NCI-H1930 (cell line): ENCODE results near the gene SP3.

ENCODE experiments used
- DNase-seq, 2 experiments: peaks; one replicate each; lab custom pipeline; 2025; lab: John Stamatoyannopoulos, UW

Gene SP3

GRCh38 chr2:173966274-173967098, 1.3 kb upstream of the SP3 start:
- no peak for DNase-seq

DNA sequence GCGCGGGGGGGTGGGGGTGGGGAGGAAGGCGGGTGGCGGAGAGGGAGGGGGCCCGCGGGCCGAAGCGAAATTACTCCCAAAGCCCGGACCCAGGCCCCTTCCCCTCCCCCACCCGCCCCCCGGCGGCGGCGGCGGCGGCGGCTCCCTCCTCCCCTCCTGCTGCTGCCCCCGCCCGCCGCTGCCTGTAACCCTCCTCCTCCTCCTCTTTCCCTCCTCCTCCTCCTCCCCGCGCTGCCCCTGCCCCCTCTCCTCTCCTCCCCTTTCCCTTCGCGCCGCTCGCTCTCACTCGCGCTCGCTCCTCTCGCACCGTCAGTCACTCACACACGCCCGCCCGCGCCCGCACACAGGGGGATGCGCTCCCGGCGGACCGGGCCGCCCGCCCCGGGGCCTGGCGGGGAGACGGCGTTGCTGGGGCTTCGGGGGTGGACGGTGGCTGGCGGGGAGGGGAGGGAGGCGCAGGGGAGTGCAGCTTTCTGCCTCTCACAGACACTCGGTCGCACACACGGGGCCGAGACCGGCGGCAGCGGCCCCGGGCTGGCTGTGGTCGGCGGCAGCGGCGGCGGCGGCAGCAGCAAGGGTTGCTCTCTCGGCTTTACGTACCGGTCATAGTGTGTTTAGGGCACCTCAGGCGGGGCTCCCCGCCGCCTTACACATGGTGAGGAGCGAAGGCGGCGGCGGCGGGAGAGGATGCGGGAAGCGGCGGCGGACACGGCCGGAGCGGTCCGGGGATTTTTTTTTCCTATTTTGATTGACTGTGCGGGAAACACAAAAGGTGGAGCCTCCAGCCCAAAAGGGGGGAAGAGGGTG, 405 bp downstream of the SP3 start:
- peak; percentile 55 to 56 for DNase-seq

DNA sequence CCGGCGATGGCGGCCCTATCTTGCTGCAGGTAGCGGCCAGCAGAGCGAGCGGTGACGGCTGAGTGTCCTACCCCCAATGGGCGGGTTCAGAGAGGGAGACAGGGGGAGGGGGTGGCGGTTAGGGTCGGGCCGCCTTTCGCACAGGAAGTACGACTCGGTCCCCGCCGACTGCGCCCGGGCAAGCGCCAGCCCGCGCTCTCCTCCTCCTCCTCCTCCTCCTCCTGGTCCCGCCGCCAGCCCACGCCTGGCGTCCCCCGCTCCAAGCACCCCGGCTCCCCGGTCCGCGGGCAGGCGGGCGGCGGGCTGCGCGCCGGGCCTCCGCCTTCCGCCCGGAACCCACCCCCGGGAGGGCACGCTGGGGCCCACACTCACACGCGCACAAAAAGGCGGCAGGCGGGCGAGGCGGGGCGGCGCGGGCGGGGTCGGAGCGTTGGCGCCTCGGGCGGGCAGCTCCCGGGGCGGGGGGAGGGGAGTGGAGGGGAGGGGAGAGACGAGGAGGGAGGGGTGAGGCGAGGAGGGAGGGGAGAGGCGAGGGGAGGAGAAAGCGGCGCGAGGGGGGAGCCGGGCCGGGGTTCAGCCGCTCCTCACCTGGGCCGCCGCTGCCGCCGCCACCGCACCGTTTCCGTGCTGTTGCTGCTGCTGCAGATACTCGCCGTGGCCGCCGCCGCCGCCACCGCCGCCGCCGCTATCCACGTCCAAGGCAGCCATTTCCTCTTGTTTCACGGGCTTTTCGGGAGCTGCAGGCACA, 1.2 kb downstream of the SP3 start:
- peak; percentile 78 to 80 for DNase-seq

- peak; percentile 40 to 42 for DNase-seq
Observed at GRCh38 chr2:173963323-173963816, 1.8 kb downstream of the SP3 start.

DNA sequence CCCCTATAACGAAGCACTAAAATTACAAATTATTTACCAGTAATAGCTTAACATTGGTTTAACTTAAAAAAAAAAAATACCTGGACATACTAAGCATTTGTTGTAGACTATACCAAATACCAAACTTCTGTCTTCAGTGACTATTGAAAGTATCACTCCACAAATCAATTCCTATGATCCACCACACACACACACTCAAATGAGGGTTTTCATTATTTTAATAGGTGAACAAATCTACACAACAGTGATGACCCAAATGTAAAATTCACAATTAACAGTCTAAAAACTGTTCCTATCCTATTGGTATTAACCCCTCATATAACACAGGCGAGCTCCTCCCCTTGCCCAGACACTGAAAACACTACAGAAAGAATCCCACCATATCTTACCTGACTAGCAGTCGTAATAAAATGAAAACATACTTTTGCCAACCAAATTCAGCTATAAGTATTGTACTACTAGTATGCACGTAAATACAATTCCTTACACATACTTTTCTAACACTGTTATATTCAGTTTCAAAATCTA, 2.5 kb downstream of the SP3 start:
- DNase-seq: no peak

DNA sequence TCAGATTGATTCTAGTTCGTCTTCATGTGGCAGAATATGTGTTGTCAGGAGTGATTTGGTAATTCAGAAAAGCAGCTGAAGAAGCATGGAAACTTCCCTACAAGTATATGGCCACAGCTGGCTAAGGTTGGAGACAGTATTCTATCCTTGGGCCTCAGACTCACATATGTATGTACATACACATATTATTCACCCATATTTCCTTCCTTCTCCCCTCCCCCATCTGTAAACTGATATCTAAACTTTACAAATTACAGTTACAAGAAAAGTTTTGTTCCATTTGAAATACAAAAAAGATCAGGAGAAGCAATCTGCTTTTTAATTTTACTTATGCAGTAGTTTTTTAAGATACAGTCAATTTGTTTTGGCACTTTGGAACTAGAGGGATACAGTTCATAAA, 3.1 kb downstream of the SP3 start:
- no peak for DNase-seq

GRCh38 chr2:173961346-173961705, 3.8 kb downstream of the SP3 start:
- no peak for DNase-seq

DNA sequence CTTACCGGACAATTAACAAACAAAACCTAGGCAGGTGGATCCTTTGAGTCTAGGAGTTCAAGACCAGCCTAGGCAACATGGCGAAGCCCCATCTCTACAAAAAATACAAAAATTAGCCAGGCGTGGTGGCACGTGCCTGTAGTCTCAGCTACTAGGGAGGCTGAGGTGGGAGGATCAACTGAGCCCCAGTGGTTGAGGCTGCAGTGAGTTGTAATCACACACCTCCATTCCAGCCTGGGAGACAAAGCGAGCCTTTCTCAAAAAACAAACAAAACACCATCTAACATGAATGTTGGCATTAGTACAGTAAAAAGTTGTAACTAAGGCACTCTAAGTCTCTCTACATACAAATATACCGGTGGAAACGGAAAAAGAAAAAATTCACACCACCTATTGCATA, 5.3 kb downstream of the SP3 start:
- no peak for DNase-seq

DNA sequence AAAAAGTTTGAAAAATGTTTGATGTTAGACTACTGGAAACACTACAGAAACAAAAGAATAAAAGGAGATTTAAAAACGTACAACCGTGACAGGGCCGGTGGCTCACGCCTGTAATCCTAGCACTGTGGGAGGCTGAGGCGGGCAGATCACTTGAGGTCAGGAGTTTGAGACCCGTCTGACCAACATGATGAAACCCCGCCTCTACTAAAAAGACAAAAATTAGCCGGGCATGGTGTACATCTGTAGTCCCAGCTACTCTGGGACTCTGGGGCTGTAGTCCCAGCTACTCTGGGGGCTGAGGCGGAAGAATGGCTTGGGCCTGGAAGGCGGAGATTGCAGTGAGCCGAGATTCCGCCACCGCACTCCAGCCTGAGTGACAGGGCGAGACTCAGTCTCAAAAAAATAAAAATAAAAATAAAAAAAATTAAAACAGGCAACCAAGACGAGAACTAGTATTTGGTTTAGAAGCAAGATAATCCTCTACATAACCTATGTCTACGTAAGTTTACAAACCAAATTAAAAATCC, 5.8 kb downstream of the SP3 start:
- no peak for DNase-seq

DNA sequence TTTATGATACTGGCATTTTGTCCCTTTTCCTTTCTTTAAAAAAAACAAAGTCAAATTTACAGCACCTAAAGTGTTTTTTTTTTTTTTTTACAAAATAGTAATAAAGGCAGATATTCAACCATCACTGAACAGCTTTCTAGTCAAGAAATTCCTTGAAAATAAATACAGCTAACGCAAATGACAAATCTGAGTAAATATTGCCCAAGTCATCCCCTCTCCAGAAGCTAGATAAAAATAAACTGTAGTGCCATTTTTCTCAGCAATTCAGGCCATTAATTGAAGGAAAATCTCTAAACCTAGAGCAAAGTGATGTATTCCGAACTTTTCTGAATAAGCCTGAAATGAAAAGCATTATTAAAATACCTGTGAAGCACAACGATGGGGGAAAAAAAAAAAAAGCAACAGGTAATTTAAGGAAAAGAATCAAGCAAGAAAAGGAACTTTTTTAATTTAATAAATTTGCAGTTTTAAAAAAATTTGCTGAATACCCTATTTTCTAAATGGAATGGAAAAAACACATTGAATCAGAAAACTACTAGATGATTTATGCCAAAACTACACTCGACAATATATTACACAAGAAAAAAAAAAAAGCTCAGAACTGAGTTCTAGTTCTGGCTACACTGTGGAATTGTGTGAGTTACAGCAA, 6.9 kb downstream of the SP3 start:
- DNase-seq: no peak

GRCh38 chr2:173957517-173957916, 7.7 kb downstream of the SP3 start:
- DNase-seq: no peak

DNA sequence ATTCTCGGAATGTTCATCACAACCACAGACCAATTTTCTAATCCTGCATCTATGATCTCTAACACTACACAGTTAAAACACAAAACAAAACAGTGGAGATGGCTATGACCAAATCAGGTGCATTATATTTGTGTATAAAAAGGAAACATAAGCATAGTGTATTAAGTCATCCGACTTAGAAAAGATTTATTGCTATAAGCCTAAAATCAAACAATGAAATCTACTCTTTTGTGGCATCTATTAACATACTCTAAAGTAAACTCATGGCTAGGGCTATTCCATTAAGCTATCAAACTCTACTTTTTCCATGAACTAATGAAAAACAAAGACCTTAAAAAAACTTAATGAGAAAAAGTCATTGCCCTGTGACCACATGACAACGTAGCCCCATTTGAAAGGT, 8.7 kb downstream of the SP3 start:
- no peak for DNase-seq

DNA sequence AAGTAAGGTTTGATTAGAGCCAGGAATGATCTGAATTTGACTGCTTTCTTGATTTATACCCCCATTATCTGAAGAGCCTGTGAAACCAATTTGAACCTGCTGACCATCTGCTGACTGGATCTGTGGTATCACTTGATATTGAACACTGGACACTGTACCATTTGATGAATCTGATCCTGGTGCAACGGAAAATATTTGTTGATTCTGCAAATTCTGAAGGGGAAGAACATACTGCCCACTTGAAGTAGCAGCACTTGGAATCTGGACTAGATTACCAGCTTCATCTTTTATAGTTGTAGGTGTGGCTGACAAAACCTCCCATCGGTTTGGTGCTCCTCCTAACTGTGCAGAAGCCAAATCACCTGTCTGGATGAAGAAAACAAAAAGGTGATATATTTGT, 9.3 kb downstream of the SP3 start:
- no peak for DNase-seq

- no peak for DNase-seq
Observed at GRCh38 chr2:173955004-173955403, 10.2 kb downstream of the SP3 start.

DNA sequence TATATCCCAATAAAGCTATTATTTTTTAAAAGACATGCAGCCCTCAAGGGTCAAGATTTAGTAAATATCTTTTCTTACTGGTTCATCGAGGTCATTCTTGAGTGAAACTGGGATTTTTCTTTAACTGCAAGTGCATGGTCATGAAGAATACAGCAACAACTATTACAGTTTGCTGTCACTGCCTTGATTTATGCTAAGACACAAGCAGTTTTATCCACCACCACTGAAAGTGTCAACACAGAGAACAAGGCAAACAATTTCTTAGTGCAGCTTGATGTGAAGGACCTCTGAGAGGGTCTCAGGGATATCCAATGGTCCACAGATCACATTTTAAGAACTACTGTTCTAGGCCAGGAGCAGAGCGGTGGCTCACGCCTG, 12.1 kb downstream of the SP3 start:
- DNase-seq: no peak

GRCh38 chr2:173952267-173953046, 12.7 kb downstream of the SP3 start:
- DNase-seq: no peak

DNA sequence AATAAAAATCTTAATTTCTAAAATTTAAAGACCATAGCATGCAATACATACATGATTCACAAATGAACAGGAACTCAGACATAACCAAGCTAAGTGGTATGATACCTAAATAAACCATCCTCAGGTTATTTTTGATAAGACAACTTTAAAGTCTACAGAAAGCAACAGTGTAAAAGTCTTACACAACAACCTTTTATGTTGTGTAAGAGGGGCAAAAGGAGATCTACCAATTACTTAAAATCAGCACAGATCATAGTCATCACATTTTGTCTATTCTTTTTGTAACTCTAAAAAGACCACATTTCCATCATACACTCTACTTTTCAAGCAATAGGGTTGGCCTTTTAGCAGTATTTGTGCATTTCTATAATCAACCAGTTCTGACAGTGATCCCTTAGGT, 16.3 kb downstream of the SP3 start:
- no peak for DNase-seq

GRCh38 chr2:173948198-173948597, 17.0 kb downstream of the SP3 start:
- DNase-seq: no peak

GRCh38 chr2:173947131-173947530, 18.0 kb downstream of the SP3 start:
- no peak for DNase-seq

GRCh38 chr2:173943738-173944137, 21.4 kb downstream of the SP3 start:
- DNase-seq: no peak
